ENCODE measurements around the gene USF3. TPM values are rescaled to one million over a fixed set of nuclear protein-coding genes. Genes with fewer than 3 reads are reported as not detected.

Gene USF3
- polyA plus RNA-seq, 1 donor: 18.1 TPM

DNA sequence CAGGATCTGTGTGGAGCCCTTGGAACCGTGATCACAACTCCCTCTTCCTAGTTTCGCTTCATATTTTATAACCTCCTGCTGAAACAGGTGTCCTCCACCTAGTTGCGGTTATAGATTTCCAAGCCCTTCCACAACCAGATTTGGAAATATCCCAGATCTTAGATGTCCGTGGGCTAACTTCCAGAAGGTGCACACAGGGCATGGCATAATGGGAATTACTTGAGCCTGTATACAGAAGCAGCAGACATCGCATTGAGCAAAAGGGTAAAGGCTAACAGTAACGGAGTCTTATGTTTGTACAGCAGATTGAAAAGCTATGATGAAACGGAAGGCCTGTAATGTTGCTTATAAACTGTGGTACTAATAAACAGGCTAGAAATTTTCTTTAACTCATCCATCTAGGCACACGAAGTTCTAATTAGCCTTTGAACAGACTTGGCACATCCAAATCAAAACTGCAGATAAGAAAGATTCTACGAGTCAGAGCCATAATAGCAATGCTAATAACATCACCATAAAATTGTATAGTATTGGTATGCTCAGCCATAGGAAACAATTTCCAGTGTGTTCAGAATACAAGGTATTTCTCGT lies 1.2 kb upstream of the USF3 start:
- DNase-seq (ENCODE audit: low read depth): no peak

DNA sequence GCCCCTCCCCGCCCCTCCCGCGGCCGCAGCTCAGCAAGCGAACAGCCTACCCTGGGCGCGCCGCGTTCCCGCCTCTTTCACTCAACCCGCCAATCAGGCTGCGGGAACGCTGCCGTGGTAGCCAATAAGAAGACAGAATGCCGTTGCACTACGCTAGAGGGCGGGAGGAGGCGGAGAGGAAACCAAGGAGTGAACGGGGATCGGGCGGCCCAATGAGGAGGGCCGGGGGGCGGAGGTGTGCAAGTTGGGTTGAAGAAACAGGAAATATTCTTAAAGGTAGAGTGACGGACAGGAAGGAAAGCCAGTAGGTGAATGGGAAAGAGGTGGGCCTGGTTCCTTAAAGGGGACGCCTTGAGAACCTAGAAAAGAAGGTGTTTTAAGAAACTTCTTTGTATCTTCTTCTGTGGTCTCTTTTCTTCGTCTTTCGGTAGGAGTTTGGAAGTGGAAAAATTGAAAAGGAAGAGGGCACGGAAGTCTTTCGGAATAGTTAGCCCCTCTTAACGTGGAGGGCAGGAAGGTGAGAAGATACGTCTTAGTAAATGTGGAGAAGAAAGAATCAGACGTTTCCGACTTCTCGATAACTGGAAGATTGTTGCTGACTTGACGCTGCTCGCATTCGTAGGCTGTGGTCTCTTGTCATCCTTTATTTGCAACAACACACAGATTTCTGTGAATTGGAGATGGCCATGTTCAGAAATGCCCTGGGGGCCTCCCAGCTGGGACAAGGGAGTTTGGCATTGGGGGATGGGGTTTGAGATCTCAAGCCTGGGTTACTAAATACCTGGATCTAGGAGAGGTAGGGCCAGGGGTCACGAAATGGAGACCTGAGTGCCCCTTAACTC lies 437 bp upstream of the USF3 start:
- peak; percentile 96 for DNase-seq (ENCODE audit: low read depth)

DNA sequence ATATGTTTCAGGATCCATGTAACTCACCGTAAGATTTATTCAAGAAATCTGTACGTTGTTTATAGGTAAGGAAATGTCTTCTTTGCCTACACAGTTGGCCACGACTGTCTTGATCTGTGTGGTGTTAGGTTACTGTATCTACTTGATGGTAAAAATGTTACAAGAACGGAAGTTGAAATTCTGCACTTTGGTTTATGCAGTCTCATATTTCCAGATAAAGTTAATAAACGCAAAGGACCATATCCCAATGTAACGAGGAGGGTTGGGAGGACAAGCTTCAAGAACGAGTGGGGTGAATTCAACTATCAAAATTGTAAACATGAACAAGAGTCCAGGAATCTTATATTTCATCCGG lies 1.0 kb downstream of the USF3 start:
- DNase-seq (ENCODE audit: low read depth): no peak

DNA sequence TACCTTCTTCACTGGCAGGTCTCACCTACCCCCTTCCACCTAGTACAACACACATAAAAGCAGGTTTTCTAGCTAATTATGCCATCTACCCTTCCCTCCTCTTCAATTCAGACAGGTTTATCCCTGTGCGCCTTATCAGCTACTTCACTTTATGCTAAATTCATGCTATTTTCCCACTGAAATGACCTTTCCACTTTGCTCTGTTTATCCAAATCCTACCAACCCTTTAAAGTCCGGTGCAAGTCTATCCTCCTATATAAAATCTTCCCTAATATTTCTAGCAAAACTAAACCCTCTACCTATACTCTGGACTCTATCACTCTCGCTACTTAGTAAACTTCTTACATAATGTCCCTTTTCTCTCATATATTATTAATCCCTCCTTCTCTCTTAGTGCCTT lies 6.0 kb downstream of the USF3 start:
- DNase-seq (ENCODE audit: low read depth): no peak

DNA sequence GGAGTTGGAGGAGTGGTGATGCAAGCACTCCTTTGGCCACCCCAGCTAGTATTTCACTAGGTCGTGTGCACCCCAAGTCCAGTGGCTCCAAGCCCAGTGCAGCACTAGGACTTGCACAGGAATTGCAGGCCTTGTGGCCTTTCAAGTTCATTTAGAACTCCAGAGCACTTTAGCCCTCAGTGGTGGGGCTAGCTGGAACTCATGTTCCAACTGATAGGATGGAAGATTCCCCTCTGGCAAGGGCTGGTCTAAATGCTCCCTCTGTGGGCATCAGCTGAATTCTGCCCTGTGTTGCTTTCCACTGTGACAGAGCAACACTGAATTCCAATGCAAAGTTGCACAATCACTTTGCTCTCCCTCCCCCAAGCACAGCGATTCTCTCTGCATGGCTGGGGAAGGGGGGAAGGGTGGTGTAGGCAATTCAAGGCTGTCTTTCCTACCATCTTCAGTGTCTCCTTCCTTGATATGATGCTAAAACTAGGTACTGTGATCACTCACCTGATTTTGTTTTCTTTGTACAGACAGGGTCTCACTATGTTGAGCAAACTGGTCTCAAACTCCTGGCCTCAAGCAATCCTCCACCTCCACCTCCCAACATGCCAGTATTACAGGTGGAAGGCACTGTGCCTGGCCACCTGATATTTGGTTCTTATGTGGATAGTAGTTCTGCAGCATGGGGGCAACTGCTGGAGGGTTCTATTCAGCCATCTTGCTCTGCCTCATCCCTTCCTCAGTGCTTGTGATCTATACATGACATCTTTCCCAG lies 10.3 kb downstream of the USF3 start:
- no peak for DNase-seq (ENCODE audit: low read depth)

DNA sequence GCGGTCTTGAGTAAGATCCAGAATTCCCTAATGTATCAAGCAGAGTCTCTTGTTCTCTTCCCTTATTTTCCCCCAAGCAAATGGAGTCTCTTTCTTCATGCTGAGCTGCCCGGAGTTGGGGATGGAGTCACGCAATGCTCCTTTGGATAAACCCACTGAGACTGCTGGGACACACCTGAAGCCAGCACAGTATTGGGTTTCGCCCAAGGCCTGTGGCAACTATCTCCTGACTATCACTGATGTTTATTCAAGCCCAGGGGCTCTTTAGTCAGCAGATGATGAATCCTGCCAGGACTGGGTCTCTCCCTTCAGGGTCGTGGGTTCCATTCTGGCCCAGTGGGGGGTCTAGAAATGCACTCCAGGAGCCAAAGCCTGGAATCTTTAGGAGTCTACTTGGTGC lies 11.3 kb downstream of the USF3 start:
- DNase-seq (ENCODE audit: low read depth): no peak

DNA sequence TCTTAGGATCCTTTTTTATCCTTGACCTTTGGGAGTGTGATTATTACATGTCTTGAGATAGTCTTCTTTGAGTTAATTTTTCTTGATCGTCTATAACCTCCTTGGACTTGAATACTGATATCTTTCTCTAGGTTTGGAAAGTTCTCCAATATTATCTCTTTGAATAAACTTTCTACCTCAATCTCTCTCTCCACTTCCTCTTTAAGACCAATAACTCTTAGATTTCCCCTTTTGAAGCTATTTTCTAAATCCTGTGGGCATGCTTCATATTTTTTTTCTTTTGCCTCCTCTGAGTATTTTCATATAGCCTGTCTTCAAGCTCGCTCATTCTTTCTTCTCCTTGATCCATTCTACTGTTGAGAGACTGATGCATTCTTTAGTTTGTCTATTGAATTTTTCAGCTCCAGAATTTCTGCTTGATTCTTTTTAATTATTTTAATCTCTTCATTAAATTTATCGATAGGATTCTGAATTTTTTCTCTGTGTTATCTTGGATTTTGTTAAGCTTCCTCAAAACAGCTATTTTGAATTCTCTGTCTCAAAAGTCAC lies 12.1 kb downstream of the USF3 start:
- no peak for DNase-seq (ENCODE audit: low read depth)

DNA sequence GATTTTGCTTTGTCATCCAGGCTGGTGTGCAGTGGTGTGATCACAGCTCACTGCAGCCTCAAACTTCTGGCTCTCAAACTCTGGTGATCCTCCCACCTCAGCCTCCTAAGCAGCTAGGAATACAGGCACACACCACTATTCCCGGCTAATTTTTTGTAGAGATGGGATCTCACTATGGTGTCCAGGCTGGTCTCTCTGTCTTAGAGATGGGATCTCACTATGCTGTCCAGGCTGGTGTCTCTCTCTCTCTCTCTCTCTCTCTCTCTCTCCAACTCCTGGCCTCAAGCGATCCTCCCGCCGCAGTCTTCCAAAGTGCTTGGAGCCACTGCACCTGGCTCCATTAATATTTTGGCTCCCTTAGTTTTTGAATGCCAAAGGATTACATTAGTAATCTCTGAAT lies 17.7 kb downstream of the USF3 start:
- no peak for DNase-seq (ENCODE audit: low read depth)

DNA sequence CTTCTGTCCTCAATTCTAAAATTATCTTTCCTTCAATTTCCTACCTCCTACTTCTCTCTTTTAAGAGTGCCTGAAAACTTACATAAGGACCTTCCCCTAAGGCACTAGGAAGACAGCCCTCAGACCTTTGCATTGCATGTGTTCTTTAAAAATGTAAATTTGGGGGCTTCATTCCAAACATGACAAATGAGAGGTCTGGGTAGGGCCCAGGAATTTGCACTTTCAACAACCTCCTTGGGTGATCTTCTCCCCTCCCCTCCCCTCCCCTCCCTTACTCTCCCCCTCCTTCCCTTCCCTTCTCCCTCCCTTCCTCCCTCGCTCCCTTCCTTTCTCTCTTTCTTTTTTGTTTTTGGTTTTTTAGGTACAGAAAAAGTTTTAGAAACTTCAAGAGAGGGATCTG lies 18.7 kb downstream of the USF3 start:
- DNase-seq (ENCODE audit: low read depth): no peak

DNA sequence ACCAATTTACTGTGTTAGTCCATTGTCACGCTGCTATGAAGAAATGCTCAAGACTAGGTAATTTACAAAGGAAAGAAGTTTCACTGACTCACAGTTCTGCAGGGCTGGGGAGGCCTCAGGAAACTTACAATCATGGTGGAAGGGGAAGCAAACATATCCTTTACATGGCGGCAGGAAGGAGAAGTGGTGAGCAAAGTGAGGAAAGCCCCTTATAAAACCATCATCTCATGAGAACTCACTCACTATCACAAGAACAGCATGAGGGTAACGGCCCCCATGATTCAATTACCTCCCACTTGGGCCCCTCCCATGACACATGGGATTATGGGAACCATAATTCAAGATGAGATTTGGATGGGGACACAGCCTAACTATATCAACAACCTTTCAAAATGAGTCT lies 20.2 kb downstream of the USF3 start:
- DNase-seq (ENCODE audit: low read depth): no peak

DNA sequence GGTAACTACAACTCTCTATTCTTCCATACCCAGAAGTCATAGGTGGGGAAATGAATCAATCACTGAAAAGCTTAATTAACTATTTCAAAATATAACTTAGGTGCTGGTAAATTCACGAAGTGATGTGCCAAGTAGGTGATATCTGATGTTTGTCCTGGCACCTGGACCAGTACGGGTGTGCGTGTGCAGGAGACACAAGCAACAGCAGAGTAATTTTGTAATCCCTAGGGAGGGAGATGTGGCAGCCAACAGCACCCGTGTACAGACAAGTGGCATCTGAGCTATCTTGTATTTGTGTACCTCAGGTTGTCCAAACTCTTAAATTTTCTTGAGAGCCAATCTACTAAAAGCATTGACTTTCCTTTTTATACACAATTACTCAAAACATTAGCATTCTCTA lies 22.8 kb downstream of the USF3 start:
- DNase-seq (ENCODE audit: low read depth): no peak

DNA sequence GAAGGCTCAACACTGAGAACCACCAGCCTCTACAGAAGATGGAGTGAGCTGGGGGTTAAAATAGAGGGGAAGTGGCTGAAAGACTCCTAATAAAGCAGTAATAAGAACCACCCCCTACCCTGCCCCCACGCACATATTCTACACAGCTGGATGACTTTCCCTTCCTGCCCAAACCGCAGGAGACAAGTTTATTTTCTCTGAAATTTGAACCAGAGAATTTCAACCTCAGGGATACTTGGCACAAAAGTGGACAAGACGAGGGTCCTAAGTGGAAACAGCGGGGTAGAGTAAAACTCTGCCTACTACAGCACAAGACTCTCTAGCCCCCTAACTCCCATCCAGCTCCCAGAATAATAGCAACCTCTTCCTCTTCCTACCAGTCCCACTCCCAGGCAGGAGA lies 28.4 kb downstream of the USF3 start:
- no peak for DNase-seq (ENCODE audit: low read depth)

DNA sequence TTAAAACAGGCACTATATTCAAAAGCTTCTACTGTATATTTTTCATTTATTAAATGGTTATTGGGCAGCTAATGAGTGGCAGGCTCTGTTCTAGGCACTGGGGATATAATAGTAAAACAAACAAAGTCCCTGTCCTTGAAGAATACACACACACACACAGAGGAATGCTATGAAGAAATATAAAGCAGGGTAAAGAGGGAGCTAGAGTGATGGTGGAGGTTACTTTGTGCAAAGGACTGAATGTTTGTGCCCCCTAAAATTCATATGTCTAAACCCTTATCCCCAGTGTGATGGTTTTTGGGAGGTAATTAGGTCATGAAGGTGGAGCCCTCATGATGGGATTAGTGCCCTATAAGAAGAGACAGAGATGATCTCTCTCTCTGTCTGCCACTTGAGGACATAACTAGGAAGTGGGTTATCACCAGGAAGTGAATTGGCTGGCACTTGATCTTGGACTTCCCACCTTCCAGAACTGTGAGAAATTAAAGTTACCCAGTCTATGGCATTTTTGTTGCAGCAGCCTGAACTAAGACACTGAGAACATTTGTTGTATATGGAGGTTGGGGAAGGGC lies 31.8 kb downstream of the USF3 start:
- DNase-seq (ENCODE audit: low read depth): no peak

DNA sequence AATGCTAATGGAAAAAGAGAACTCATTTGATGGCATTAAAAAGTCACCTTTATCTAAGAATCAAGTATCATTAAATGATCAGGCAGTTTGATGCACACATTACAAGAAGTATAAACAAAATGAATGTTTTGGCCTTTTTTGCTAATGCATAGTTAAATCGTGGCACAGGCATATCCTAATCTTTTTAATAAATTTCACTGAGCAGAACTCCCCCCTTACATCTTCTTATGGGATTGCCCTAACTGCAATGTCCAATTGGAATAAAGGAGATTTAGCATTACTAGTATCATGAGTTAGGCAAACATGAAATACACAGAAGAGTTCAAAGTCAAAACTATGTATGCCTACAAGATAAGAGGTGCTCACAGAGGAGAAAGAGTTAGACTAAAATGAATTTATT lies 32.7 kb downstream of the USF3 start:
- no peak for DNase-seq (ENCODE audit: low read depth)

DNA sequence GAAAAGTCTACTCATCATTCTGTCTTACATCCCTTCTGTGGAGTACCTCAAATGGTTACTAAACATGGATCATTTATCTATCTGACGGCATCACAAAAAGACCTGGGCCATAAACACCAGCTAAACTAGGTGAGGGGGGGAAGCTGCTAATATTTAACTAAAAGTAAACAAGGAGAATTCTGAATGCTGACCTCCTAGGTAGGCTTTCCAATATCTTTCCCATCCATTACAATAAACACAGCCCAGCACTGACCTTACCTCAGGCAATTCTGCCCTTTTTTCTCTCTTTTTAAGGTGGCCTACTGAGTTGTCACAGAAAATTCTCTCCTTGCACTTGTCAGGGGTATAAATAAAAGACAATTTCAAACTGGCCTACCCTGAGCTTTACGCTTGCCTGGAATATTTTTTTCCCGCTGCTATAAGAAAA lies 33.1 kb downstream of the USF3 start:
- no peak for DNase-seq (ENCODE audit: low read depth)

DNA sequence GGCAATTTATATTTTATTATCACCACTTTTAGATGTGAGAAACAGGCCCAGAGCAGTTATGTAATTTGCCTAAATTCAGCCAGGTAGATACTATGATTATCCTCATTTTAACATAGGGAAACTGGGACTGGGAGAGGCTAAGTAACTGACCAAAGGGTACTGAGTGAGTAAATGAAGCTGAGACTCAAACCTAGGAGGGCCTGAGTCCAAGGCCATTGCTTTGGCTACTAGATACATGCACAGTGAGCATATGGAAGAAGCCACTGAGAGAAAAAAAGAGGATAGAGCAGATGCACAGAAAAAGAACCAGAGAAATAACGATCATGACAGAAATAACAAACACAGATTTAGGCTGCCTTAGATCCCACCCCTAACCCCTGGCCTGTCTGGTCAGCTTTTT lies 33.6 kb downstream of the USF3 start:
- DNase-seq (ENCODE audit: low read depth): no peak

DNA sequence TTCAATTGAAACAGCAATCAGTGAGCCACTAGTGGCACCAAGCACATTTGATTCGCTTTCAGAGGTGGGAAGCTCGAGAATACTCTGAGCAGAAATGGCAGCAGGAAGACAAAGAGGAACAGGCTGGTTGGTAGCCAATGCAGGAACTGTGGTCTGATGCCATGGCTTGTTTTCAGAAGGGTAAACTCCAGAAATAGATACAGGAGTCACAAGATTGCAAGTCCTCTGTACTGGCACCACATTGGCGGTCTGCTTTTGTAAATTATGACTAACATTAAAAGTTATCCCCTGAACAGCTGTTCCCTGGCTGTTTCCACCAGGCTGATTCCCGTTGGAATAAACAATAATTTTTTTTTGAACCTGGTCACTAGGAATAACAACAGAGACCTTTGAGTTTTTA lies 35.5 kb downstream of the USF3 start:
- DNase-seq (ENCODE audit: low read depth): no peak

DNA sequence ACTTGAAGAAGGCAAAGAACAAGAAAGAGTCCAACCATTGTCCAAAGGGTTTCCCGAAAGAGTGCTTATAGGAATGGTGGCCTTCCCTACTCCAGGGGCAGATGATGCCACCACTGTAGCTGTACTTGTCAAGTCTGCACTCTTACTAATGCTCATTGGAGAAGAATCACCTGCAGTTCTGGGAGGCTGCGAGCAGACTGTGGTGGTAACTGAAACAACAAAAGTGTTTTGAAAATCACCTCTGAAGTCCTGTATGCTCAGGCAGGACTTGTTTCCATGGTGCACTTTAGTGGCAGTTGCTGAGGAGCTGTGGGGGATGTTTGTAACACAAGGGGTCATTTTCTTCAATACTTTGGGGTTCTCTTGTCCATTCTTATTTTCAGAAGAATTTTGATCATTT lies 36.0 kb downstream of the USF3 start:
- no peak for DNase-seq (ENCODE audit: low read depth)

DNA sequence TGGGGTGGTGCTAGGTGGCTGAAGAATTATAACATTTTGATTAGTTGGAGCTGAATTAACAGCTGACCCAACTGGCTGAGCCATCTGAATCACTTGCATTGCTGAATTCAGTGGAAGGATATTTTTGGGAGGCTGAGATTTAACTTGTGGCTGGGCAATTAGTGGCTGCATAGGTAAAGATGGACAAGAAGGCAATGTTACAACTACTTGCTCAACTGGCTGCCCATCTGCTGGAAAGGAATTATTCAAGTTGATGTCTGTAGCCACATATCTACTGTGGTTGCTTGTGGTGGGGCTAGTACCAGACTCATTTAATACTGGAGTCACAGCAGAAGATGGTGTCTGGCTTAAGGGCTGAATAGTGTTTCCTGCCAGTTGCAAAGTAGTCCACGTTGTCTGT lies 36.4 kb downstream of the USF3 start:
- DNase-seq (ENCODE audit: low read depth): no peak

DNA sequence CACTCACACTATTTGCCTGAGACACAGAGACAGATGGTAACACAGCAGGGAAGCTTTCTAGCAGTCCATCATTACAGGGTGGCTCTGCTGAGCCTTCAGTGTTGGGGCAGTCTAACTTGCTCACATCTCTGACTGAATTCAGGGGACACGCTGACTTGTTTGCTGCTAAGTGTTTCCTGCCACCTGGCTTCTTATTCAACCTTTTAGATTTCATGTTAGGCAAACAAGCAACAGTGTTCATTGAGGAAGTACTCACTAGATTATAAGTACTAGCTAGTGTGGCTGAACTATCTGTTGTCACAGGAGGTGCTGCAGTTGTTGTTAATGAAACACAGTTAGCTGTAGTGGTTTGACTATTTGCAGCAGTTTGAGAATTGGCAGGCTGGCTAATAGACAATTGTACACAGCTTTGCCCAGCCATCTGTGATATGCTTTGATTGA lies 37.3 kb downstream of the USF3 start:
- DNase-seq (ENCODE audit: low read depth): no peak

DNA sequence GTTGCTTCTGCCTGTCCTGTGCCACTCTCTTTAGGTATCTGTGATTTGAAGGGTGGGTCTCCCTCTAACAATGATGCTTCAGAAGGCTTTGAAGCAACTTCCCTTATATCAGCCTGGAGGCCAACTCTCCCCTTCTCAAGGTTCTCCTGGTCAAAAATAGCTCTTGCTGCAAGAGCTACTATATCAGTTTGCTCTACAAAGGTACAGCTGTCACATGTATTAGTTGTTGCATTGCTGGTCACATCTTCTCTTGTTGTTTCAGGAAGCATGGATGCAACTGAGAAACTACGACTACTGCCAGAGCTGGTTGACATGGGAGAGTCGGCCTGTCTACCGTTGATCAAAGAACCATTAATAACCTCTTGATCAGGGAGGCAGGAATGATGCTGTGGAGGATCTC lies 38.3 kb downstream of the USF3 start:
- DNase-seq (ENCODE audit: low read depth): no peak

DNA sequence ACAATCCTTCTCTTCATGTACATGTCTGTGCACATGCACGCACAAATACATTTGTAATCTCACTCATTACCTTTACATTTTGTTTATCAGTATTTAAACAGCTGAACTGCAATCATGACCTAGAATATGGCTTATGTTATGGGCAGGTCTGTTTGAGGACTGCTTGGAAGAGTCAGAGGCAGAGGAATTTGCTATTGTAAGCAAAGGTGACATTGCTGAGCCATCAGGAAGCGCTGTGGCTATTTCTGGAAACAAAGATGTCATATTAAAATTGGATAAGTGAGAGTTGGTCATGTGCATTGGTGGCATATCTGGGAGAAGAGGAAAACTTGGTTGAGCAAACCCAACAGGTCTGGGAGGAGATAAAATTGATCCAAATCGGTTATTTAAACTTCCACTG lies 41.6 kb downstream of the USF3 start:
- no peak for DNase-seq (ENCODE audit: low read depth)

All from forelimb muscle (tissue), 1 donor.